ENCODE data around the gene LLGL2. TPM values are rescaled to one million over a fixed set of nuclear protein-coding genes. Genes with fewer than 3 reads are reported as not detected.

LLGL2 gene
- total RNA-seq, 1 donor from 2014 or later = 14.8 TPM

DNA sequence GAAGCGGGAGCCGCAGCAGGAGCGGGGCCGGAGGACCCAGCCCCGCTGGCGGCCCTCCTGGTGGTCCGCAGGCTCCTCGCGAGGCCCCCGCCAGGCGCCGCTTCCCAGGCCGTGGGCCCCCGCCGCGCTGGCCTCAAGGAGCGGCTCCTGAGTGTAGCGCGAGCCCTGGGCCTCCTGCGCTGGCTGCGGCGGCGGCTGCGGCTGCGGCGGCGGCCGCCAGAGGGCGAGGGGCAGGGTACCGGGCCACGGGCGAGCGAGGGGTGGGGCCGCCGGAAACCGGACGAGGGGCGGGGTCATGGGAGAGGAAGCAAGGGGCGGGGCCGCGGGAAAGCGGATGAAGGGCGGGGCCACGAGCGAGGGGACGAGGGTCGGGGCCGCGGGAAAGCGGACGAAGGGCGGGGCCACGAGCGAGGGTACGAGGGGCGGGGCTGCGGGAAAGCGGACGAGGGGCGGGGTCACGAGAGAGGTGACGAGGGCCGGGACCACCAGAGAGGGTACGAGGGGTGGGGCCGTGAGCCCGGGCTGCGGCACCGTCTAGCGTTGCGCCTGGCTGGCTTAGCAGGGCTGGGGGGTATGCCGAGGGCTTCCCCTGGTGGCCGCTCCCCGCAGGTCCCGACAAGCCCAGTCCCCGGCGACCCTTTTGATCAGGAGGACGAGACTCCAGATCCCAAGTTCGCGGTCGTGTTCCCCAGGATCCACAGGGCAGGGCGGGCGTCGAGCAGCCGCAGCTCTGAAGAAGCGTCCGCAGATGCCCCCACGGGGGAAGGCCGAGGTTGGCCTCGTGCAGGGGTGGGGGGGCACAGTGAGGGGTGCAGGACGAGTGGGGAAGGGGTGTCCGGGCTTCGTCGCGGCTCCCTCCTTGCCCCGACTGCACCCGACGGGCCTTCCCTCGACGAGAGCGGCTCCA lies 63.8 kb downstream of the LLGL2 start:
- peak overlapping the region; percentile 42 for H3K4me3 ChIP-seq (ENCODE audit: insufficient read depth, low read depth, low read length)
- H4K20me1 ChIP-seq (ENCODE audit: insufficient read depth, low read length) = no peaks in the 10 kb centered on the region
- H3K4me2 ChIP-seq (ENCODE audit: low read length) = peak overlapping the region; percentile 81
- TF ChIP-seq, protein P1, sequence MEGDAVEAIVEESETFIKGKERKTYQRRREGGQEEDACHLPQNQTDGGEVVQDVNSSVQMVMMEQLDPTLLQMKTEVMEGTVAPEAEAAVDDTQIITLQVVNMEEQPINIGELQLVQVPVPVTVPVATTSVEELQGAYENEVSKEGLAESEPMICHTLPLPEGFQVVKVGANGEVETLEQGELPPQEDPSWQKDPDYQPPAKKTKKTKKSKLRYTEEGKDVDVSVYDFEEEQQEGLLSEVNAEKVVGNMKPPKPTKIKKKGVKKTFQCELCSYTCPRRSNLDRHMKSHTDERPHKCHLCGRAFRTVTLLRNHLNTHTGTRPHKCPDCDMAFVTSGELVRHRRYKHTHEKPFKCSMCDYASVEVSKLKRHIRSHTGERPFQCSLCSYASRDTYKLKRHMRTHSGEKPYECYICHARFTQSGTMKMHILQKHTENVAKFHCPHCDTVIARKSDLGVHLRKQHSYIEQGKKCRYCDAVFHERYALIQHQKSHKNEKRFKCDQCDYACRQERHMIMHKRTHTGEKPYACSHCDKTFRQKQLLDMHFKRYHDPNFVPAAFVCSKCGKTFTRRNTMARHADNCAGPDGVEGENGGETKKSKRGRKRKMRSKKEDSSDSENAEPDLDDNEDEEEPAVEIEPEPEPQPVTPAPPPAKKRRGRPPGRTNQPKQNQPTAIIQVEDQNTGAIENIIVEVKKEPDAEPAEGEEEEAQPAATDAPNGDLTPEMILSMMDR (IDR thresholded peaks at IDR 0.05; ENCODE audit: insufficient read depth, low read depth, low read length) = no peak
- TF ChIP-seq EZH2 (IDR thresholded peaks at IDR 0.05; ENCODE audit: insufficient read depth, low read length) = no peak
- H3K9ac ChIP-seq (ENCODE audit: low read length) = peak overlapping the region; percentile 31
- H3K79me2 ChIP-seq (ENCODE audit: insufficient read depth, low read length) = no peaks in the 10 kb centered on the region
- no peak overlapping the region for H3K27ac ChIP-seq (ENCODE audit: low read depth, low read length)
- Mint-ChIP-seq H3K27me3 (ENCODE audit: low read depth, unreplicated experiment) (peaks cover 16% of the 10 kb centered on the region), H3K4me3 (ENCODE audit: unreplicated experiment) (peak overlapping the region; percentile 74), H3K9me3 (ENCODE audit: unreplicated experiment) (peaks cover 11% of the 10 kb centered on the region), H3K36me3 (ENCODE audit: low read depth, unreplicated experiment) (peaks cover 2% of the 10 kb centered on the region), H3K4me1 (ENCODE audit: low read depth, unreplicated experiment) (peaks cover under 1% of the 10 kb centered on the region), H3K27ac (ENCODE audit: unreplicated experiment) (no peak overlapping the region)
- peaks cover 14% of the 10 kb centered on the region for H3K27me3 ChIP-seq (ENCODE audit: insufficient read depth, low read length)
- H3K4me1 ChIP-seq (ENCODE audit: insufficient read depth, low read length) = no peaks in the 10 kb centered on the region
- no peaks in the 10 kb centered on the region for H3K9me3 ChIP-seq (ENCODE audit: insufficient read depth, low read depth, low read length)
- H2AFZ ChIP-seq (ENCODE audit: low read depth, low read length) = peak overlapping the region; percentile 86
- FAIRE-seq = no peak
- DNase-seq (ENCODE audit: low read depth) = peak; percentile 36
- H3K36me3 ChIP-seq (ENCODE audit: insufficient read depth, low read length) = no peaks in the 10 kb centered on the region

DNA sequence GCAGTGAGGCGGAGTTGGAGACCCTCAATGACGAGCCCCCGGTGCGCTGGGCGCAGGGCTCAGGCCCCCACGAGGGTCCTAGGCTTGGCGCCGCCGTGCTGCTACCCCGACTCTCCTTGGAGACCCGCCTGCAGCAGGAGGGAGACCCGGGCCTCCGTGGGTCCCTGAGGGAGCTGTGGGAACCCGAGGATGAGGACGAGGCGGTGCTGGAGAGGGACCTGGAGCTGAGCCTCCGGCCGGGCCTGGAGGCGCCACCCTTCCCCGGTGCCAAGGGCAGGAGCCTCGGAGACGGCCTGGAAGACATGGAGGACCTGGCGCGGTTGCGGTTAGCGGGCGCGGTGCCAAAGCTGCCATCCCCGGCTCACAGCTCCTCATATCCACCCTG lies 64.4 kb downstream of the LLGL2 start:
- H3K27me3 ChIP-seq (ENCODE audit: insufficient read depth, low read length) = peaks cover 14% of the 10 kb centered on the region
- Mint-ChIP-seq H3K27ac (ENCODE audit: unreplicated experiment) (no peak overlapping the region), H3K9me3 (ENCODE audit: unreplicated experiment) (peaks cover 11% of the 10 kb centered on the region), H3K4me1 (ENCODE audit: low read depth, unreplicated experiment) (no peaks in the 10 kb centered on the region), H3K36me3 (ENCODE audit: low read depth, unreplicated experiment) (peaks cover 2% of the 10 kb centered on the region), H3K4me3 (ENCODE audit: unreplicated experiment) (no peak overlapping the region), H3K27me3 (ENCODE audit: low read depth, unreplicated experiment) (peaks cover 16% of the 10 kb centered on the region)
- H3K4me2 ChIP-seq (ENCODE audit: low read length) = peak overlapping the region; percentile 81
- H3K4me1 ChIP-seq (ENCODE audit: insufficient read depth, low read length) = no peaks in the 10 kb centered on the region
- no peaks in the 10 kb centered on the region for H3K9me3 ChIP-seq (ENCODE audit: insufficient read depth, low read depth, low read length)
- H2AFZ ChIP-seq (ENCODE audit: low read depth, low read length) = no peak overlapping the region
- no peaks in the 10 kb centered on the region for H3K79me2 ChIP-seq (ENCODE audit: insufficient read depth, low read length)
- no peak for TF ChIP-seq EZH2 (IDR thresholded peaks at IDR 0.05; ENCODE audit: insufficient read depth, low read length)
- TF ChIP-seq, protein P1 (IDR thresholded peaks at IDR 0.05; ENCODE audit: insufficient read depth, low read depth, low read length) = no peak
- no peak overlapping the region for H3K27ac ChIP-seq (ENCODE audit: low read depth, low read length)
- no peaks in the 10 kb centered on the region for H3K36me3 ChIP-seq (ENCODE audit: insufficient read depth, low read length)
- no peak overlapping the region for H3K9ac ChIP-seq (ENCODE audit: low read length)
- FAIRE-seq (no peak), DNase-seq (ENCODE audit: low read depth) (no peak)
- H3K4me3 ChIP-seq (ENCODE audit: insufficient read depth, low read depth, low read length) = no peak overlapping the region
- H4K20me1 ChIP-seq (ENCODE audit: insufficient read depth, low read length) = no peaks in the 10 kb centered on the region

DNA sequence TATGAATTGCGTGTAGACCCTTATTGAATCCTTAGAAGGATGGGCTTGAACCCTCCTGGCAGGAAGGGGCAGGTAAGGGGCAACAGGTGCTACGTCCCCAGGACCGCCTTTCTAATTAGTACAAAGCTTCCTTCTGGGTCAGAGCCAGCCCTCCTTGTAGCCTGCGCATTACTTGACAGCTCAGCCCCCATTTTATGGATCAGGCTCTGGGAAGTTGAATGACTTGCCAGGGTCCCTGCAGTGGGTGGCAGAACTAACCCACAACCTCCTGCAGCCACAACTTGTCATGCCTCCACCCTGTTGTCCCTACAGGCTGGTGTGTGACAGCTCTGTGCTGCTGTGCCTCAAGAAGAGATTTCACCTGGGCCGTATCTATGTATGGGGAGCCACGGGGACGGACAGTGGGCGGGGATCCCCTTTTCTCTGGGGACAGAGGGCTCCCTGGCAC lies 64.8 kb downstream of the LLGL2 start:
- no peaks in the 10 kb centered on the region for H3K4me1 Mint-ChIP-seq (ENCODE audit: low read depth, unreplicated experiment)
- H3K27ac ChIP-seq (ENCODE audit: low read depth, low read length) = no peak overlapping the region
- H3K4me1 ChIP-seq (ENCODE audit: insufficient read depth, low read length) = no peaks in the 10 kb centered on the region
- no peak overlapping the region for H3K4me2 ChIP-seq (ENCODE audit: low read length)
- no peak overlapping the region for H3K27ac Mint-ChIP-seq (ENCODE audit: unreplicated experiment)
- H4K20me1 ChIP-seq (ENCODE audit: insufficient read depth, low read length) = no peaks in the 10 kb centered on the region
- no peaks in the 10 kb centered on the region for H3K36me3 ChIP-seq (ENCODE audit: insufficient read depth, low read length)
- no peaks in the 10 kb centered on the region for H3K9me3 ChIP-seq (ENCODE audit: insufficient read depth, low read depth, low read length)
- H3K36me3 Mint-ChIP-seq (ENCODE audit: low read depth, unreplicated experiment) = peaks cover 2% of the 10 kb centered on the region
- peak overlapping the region; percentile 27 for H3K4me3 Mint-ChIP-seq (ENCODE audit: unreplicated experiment)
- no peak overlapping the region for H2AFZ ChIP-seq (ENCODE audit: low read depth, low read length)
- no peak overlapping the region for H3K9ac ChIP-seq (ENCODE audit: low read length)
- TF ChIP-seq, protein P1 (IDR thresholded peaks at IDR 0.05; ENCODE audit: insufficient read depth, low read depth, low read length) = no peak
- no peak for TF ChIP-seq EZH2 (IDR thresholded peaks at IDR 0.05; ENCODE audit: insufficient read depth, low read length)
- H3K79me2 ChIP-seq (ENCODE audit: insufficient read depth, low read length) = no peaks in the 10 kb centered on the region
- H3K9me3 Mint-ChIP-seq (ENCODE audit: unreplicated experiment) = peaks cover 11% of the 10 kb centered on the region
- DNase-seq (ENCODE audit: low read depth) (no peak), FAIRE-seq (no peak)
- H3K27me3 ChIP-seq (ENCODE audit: insufficient read depth, low read length) = peaks cover 14% of the 10 kb centered on the region
- peaks cover 17% of the 10 kb centered on the region for H3K27me3 Mint-ChIP-seq (ENCODE audit: low read depth, unreplicated experiment)
- H3K4me3 ChIP-seq (ENCODE audit: insufficient read depth, low read depth, low read length) = no peak overlapping the region

Measured in astrocyte (in vitro differentiated cells and primary cell).